CD4-positive, alpha-beta T cell (primary cell): ENCODE results near the gene INPP5A. TPM values are rescaled to one million over a fixed set of nuclear protein-coding genes. Genes with fewer than 3 reads are reported as not detected.

Experiments
- ATAC-seq: fragments of 200-7000 bp; cut with Tn5 transposase; one replicate; pipeline ENCODE4 v1.10.0; 2022; ENCODE audit warnings: mild to moderate bottlenecking; ENCODE audit not compliant: poor library complexity
- CTCF ChIA-PET: fragments of 350-600 bp; sonication (Branson Sonifier 250); formaldehyde crosslinking; loops from one replicate; lab custom pipeline; 2021; ENCODE audit warnings: antibody characterized with exemption, inconsistent platforms; lab: Charles Lee
- POLR2A ChIA-PET: fragments of 350-600 bp; sonication (Branson Sonifier 250); formaldehyde crosslinking; loops from one replicate; lab custom pipeline; 2021; ENCODE audit warnings: antibody characterized with exemption, inconsistent platforms; lab: Charles Lee
- DNase-seq, 14 experiments: peaks; one replicate each; pipeline ENCODE4 v3.0.0-alpha.2; 2013 to 2020; ENCODE audit warnings: mixed read lengths in 2 of 14
- H3K27ac ChIP-seq, 2 donors: one replicate each; pipeline versions ENCODE4 v1.5.1 to v1.7.0; 2013; ENCODE audit warnings: low read length in 2 of 2, low read depth in 1 of 2, mild to moderate bottlenecking in 1 of 2
- H3K27me3 ChIP-seq, 2 experiments: 1 replicate in 1 of 2; 2 replicates in 1 of 2; pipeline versions ENCODE4 v1.6.1 to v1.7.0; 2013; ENCODE audit warnings: low read length in 2 of 2, control low read depth in 1 of 2, mild to moderate bottlenecking in 1 of 2, moderate library complexity in 1 of 2; ENCODE audit not compliant: insufficient read depth in 2 of 2, control insufficient read depth in 1 of 2
- H3K36me3 ChIP-seq: one replicate; pipeline ENCODE4 v1.6.1; 2013; ENCODE audit warnings: low read length, control low read depth; ENCODE audit not compliant: insufficient read depth
- H3K4me1 ChIP-seq: one replicate; pipeline ENCODE4 v1.6.1; 2013; ENCODE audit warnings: low read length, control low read depth; ENCODE audit not compliant: insufficient read depth
- H3K4me3 ChIP-seq: one replicate; pipeline ENCODE4 v1.5.1; 2013; ENCODE audit warnings: mild to moderate bottlenecking, low read length, moderate library complexity
- H3K9me3 ChIP-seq, 2 experiments: 1 replicate in 1 of 2; 2 replicates in 1 of 2; pipeline versions ENCODE4 v1.6.1 to v1.7.0; 2013; ENCODE audit warnings: low read length in 2 of 2, mild to moderate bottlenecking in 2 of 2, control low read depth in 1 of 2, moderate library complexity in 1 of 2; ENCODE audit not compliant: control insufficient read depth in 1 of 2, insufficient read depth in 1 of 2
- H3K27ac Mint-ChIP-seq: one replicate; pipeline ENCODE4 v1.8.0; 2020; ENCODE audit warnings: mixed read lengths
- H3K27me3 Mint-ChIP-seq: one replicate; pipeline ENCODE4 v1.8.0; 2021; ENCODE audit warnings: mixed read lengths
- H3K36me3 Mint-ChIP-seq: one replicate; pipeline ENCODE4 v1.8.0; 2021; ENCODE audit warnings: low read depth, mixed read lengths
- H3K4me1 Mint-ChIP-seq: one replicate; pipeline ENCODE4 v1.8.0; 2021; ENCODE audit warnings: low read depth, mixed read lengths
- H3K4me3 Mint-ChIP-seq: one replicate; pipeline ENCODE4 v1.8.0; 2020; ENCODE audit warnings: mild to moderate bottlenecking, mixed read lengths
- H3K9me3 Mint-ChIP-seq: one replicate; pipeline ENCODE4 v1.8.0; 2020; ENCODE audit warnings: mixed read lengths
- intact Hi-C, 2 experiments: fragments of 100-400 bp; cut with DNase I in 1 of 2; cut with micrococcal nuclease in 1 of 2; formaldehyde crosslinking; loops; one replicate each; pipeline versions ENCODE4 v1.15.1 to v1.9.0; 2023 to 2025; cut with DNase I, micrococcal nuclease
- total RNA-seq, 174 experiments: library from RNA in 2 of 174; stranded (reverse) in 2 of 174; gene quantifications; one replicate each; pipeline ENCODE4 v1.2.3 and lab custom pipeline; 2021 to 2026
- TF ChIP-seq, protein P1 (sequence below): fragments of 200-600 bp; IDR thresholded peaks from one replicate; pipeline ENCODE4 v1.8.0; 2022; ENCODE audit warnings: antibody characterized with exemption, mild to moderate bottlenecking

Gene INPP5A
- total RNA-seq, 2 experiments from 2014 or later: 22.0 to 24.8 TPM

DNA sequence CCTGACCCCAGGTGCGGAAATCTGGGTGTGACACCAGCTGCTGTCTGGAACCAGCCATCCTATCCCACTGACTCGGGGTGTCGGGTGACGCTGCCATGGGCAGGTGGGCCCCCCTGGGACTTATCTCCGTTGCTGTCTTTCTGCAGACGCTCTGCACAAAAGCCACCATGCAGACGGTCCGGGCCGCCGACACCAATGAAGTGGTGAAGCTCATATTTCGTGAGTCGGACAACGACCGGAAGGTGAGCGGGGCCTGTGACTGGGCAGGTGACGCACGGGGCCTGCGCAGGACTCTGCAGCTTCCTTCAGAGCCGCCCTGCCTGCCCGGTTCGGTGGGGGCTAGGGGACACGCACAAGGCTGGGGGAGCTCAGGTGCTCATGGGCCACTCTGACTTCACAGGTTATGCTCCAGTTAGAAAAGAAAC lies 211.8 kb downstream of the INPP5A start:
- TF ChIP-seq, protein P1, sequence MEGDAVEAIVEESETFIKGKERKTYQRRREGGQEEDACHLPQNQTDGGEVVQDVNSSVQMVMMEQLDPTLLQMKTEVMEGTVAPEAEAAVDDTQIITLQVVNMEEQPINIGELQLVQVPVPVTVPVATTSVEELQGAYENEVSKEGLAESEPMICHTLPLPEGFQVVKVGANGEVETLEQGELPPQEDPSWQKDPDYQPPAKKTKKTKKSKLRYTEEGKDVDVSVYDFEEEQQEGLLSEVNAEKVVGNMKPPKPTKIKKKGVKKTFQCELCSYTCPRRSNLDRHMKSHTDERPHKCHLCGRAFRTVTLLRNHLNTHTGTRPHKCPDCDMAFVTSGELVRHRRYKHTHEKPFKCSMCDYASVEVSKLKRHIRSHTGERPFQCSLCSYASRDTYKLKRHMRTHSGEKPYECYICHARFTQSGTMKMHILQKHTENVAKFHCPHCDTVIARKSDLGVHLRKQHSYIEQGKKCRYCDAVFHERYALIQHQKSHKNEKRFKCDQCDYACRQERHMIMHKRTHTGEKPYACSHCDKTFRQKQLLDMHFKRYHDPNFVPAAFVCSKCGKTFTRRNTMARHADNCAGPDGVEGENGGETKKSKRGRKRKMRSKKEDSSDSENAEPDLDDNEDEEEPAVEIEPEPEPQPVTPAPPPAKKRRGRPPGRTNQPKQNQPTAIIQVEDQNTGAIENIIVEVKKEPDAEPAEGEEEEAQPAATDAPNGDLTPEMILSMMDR: no peak
- intact Hi-C loops: no loop called here
- POLR2A ChIA-PET: no interaction called here

DNA sequence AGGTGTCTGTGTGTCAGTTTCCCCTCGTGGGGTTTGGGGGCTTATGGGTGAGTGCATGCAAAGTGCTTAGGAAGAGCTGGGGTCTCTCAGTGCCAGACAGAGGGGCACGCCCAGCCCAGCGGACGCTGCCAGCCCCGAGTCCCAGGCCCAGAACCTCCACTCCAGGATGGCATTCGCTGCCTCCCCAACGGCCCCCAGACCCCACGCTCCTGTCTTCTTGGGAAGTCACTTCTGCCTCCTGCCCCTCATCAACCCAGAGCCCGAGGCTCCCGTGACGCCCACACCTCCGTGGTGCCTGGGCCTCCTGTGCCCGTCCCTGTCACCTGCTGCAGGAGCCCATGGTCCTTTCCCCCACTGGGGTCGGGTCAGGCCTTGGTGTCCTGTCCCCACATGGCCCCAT lies 213.3 kb downstream of the INPP5A start:
- DNase-seq: no peak
- TF ChIP-seq, protein P1: no peak
- H3K27me3 Mint-ChIP-seq: no peaks in the 10 kb centered on the region
- Histone ChIP-seq H3K4me3 (no peak overlapping the region), H3K9me3 (peaks cover 0 to 21% of the 10 kb centered on the region in 2 experiments), H3K27ac (no peak overlapping the region), H3K4me1 (no peaks in the 10 kb centered on the region), H3K27me3 (no peaks in the 10 kb centered on the region), H3K36me3 (peaks cover 31% of the 10 kb centered on the region)
- H3K9me3 Mint-ChIP-seq: peaks cover 5% of the 10 kb centered on the region
- ChIA-PET CTCF (no interaction called here), POLR2A (no interaction called here)
- no peak overlapping the region for H3K27ac Mint-ChIP-seq
- no peak overlapping the region for H3K4me3 Mint-ChIP-seq
- peaks cover 46% of the 10 kb centered on the region for H3K36me3 Mint-ChIP-seq
- no peaks in the 10 kb centered on the region for H3K4me1 Mint-ChIP-seq
- intact Hi-C loops: no loop called here
- ATAC-seq: no peak

More for the DNA sequence above, 211.8 kb downstream of the INPP5A start:
- CTCF ChIA-PET: no interaction called here
- H3K27me3 Mint-ChIP-seq: no peaks in the 10 kb centered on the region
- H3K27ac Mint-ChIP-seq: no peak overlapping the region
- DNase-seq (no peak), ATAC-seq (no peak)
- no peaks in the 10 kb centered on the region for H3K9me3 Mint-ChIP-seq
- Histone ChIP-seq H3K27ac (no peak overlapping the region), H3K36me3 (peaks cover 25% of the 10 kb centered on the region), H3K4me1 (no peaks in the 10 kb centered on the region), H3K9me3 (peaks cover 0 to 16% of the 10 kb centered on the region in 2 experiments), H3K27me3 (no peaks in the 10 kb centered on the region), H3K4me3 (no peak overlapping the region)
- no peaks in the 10 kb centered on the region for H3K4me1 Mint-ChIP-seq
- H3K4me3 Mint-ChIP-seq: no peak overlapping the region
- peaks cover 30% of the 10 kb centered on the region for H3K36me3 Mint-ChIP-seq

DNA sequence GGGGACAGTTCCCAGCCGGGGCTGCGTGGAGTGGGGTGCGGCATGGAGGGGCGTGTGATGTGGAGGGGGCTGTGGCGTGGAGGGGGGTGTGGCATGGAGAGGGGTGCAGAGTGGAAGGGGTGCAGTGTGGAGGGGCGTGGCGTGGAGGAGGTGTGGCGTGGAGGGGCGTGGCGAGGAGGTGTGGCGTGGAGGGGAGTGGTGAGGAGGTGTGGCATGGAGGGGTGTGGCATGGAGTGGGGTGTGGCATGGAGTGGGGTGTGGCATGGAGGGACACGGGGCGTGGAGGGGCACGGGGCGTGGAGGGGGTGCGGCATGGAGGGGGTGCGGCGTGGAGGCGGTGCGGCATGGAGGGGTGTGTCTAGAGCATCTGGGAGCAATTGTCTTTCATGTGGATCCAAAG lies 214.8 kb downstream of the INPP5A start:
- no peak overlapping the region for H3K4me3 Mint-ChIP-seq
- H3K36me3 Mint-ChIP-seq: peaks cover 57% of the 10 kb centered on the region
- Histone ChIP-seq H3K4me1 (no peaks in the 10 kb centered on the region), H3K27me3 (no peaks in the 10 kb centered on the region), H3K4me3 (no peak overlapping the region), H3K9me3 (peaks cover 0 to 32% of the 10 kb centered on the region in 2 experiments), H3K27ac (no peak overlapping the region), H3K36me3 (peaks cover 40% of the 10 kb centered on the region)
- DNase-seq (no peak), ATAC-seq (no peak)
- TF ChIP-seq, protein P1: no peak
- intact Hi-C loops: no loop called here
- no peak overlapping the region for H3K27ac Mint-ChIP-seq
- POLR2A ChIA-PET: no interaction called here
- CTCF ChIA-PET: no interaction called here
- no peaks in the 10 kb centered on the region for H3K4me1 Mint-ChIP-seq
- no peaks in the 10 kb centered on the region for H3K27me3 Mint-ChIP-seq
- peaks cover 5% of the 10 kb centered on the region for H3K9me3 Mint-ChIP-seq
